Stimulated activated CD8-positive, alpha-beta memory T cell treated with anti-CD3 and anti-CD28 coated beads, Interleukin-15, amount 100 ng/mL, for 1 hour (primary cell): ENCODE results near the gene AUTS2.

Experiments
- DNase-seq: peaks from one replicate; pipeline ENCODE4 v3.0.0-alpha.2; 2020; ENCODE audit warnings: low read depth

Gene AUTS2

DNA sequence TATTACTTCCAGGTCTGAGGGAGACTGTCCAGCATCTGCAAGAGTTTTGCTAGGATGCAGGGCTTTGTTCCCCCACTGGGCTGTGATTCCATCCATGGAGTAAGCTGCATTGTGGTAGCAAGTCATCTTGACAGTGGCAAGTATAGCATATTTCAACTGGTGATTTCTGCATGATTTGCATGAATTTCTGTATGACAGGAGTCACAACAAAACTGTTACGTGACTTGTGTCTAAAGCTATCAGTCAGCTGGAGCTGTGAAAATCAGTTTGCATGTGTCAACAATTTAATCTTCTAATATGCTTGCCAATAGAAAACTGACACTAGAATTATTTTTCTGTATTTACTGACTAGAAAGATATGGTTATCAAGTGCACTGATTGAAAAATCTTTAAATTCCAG is 344.3 kb downstream of the AUTS2 start:
- no peak for DNase-seq

- DNase-seq, result no peak
These were observed 348.6 kb downstream of the AUTS2 start for GRCh38 chr7:69946901-69947300.

GRCh38 chr7:69947998-69948397 is 349.7 kb downstream of the AUTS2 start:
- DNase-seq, result no peak

DNA sequence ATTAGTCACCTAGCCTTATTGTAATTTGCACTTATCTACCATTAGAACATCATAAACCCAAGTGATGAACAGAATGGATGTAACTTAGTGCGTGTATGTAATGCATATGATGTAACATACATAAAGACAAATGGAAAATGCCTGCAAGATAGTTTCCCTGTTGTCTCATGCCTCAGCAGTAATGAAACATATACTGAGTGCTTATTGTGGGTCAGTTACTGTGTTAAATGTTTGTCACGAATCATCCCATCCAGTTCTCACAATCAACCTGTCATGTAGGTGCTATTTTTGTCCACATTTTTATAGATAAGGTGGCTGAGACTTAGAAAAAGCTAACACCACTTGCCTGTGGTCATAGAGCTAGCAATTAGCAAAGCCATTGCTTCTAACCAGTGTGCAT is 350.8 kb downstream of the AUTS2 start:
- DNase-seq, result no peak

DNA sequence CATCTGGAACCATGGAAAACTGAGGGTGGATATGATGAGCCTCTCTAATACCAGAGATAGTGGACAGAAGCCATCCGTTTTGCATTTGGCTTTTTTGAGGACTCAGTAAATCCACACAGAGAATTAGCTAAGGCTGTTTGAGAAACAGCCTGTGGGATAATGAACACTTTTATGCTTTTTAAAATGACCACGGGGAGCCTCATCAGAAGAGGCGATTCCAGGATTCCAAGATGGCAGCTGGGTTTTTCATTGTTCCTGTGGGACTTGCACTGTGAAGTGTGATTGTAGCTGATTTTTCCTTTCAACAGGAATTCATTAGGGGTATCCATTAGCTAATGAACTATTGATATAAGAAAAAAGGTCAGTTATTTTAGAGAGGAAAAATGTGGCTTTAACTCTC is 353.2 kb downstream of the AUTS2 start:
- no peak for DNase-seq

DNA sequence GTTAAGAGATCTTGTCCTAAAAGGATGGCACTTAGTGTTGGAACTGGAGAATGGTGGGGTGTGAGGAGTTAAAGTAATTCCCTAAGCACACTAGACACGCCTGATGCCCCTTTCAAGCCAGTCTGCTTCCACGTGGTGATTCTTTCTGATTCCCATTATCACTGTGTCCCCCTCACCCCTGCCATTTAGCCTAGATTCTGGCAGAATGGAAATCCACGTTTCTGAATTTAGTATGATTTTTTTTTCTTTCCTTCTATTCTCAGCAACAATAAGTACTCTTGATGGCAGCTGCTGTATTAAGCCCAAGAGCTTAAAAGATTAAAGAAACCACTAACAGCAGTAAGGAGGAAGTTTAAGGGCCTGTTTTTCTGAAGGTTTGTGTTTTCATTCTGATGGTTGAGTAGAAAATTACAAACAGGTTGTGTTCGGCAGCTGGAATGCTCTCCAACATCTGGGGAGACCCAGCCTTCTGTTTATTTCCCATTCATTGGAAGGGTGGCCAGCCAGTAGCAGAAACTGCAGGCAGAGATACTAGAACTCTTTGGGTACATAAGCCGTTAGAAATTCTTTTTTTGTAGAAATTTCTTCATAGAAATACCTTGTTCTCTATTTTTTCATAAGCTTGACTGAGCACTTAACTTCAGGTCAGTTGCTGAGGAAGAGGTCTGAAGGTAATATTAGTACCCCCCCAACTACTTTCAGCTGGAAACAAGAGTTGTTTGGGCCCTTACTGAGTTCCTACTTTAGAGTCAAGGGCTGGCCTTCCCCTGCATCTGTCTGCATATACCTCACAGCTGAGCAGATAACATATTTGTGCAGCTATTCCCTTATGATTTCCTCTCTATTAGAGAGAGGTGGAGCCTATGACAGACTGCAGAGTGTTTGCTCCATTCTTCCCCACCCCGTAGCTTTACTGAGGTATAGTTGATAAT is 355.1 kb downstream of the AUTS2 start:
- no peak for DNase-seq

DNA sequence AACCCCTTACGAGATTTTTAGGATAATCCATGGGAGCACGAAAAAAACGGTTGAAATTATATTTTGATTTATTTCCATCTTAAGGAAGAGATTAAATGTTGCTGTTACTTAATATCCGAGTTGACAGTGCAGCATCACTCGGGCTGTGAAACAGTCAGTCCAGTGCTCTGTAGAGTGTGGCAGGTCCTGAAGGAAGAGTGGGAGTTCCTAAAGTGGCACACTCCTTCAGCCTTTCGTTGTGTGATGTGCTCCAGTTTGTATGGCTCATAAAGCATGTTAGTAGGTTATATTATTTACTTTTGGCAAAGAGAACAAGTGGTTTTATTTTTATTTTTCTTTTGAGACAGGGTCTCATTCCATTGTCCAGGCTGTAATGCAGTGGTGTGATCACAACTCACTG is 358.3 kb downstream of the AUTS2 start:
- DNase-seq, result no peak

- DNase-seq, result no peak
These were observed 359.4 kb downstream of the AUTS2 start for GRCh38 chr7:69957661-69958060.

- DNase-seq, result no peak
These were observed 361.7 kb downstream of the AUTS2 start for GRCh38 chr7:69959789-69960499.

GRCh38 chr7:69961436-69961835 is 363.2 kb downstream of the AUTS2 start:
- DNase-seq, result no peak

- no peak for DNase-seq
These were observed 364.2 kb downstream of the AUTS2 start for GRCh38 chr7:69962186-69963065.

DNA sequence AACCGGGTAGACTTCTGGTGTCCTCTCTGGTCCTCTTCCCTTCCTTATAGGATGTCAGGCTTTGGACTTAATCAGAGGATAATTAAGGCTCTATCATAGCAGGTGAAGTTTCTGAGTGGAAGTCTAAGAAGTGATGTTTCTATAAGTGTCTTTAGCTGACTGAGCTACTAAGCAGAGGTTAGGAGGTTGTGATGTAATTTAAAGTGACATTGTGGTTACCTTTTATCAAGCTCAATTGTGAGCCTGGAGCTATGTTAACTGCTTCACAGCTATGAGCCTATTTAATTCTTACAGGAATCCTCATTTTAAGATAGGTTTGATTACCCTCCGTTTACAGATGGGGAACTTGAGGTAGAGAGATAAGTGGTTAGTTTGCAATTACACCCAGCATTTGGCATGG is 365.1 kb downstream of the AUTS2 start:
- no peak for DNase-seq

- DNase-seq, result no peak
These were observed 368.7 kb downstream of the AUTS2 start for GRCh38 chr7:69966766-69967591.

GRCh38 chr7:69967689-69968450 is 369.6 kb downstream of the AUTS2 start:
- no peak for DNase-seq

DNA sequence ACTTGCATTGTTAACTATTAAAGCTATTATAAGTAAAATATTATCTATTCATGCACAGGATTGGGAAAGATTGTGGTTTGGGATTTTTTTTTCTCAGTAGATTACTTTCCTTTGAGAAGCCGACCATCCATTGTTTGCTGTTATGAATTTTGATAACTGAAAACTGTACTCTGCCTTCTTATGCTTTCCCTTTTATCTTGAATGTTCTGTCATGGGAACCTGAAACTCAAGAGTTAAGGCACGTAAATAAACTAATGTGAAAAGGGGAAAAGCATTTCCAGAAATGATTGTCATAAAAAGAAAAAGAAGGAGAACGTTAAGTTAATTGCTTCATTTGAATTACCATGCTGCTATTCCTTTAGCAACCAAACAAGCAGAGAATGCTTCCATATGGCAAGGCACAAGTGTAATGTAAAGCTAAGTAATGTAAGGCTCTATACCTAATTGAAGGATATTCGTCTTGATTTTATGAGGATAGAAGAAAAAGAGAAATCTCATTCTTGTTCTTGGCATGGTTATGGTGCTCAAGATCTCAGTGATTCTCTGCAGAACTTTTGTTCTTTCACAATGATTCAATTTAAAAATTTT is 370.8 kb downstream of the AUTS2 start:
- no peak for DNase-seq

DNA sequence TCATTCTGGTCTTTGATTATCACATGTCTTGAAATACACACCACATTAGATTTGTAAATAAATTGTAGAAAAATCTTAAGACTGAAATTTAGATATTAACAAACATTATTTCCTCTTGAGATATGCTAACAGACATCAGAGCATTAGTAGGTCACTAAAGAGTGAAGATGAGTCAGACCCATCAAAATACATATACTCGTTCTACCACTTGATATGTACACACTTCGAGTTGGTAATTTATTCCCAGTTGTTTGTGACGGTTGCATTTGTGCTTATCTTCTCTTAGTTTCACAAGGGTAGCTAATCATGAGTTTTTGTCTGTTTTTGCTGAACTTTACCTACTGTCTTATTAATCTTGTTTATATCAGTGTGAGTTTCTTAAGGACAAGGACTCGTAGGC is 383.4 kb downstream of the AUTS2 start:
- DNase-seq, result no peak

GRCh38 chr7:69982197-69982596 is 383.9 kb downstream of the AUTS2 start:
- DNase-seq, result no peak

- no peak for DNase-seq
These were observed 391.3 kb downstream of the AUTS2 start for GRCh38 chr7:69989551-69989950.

DNA sequence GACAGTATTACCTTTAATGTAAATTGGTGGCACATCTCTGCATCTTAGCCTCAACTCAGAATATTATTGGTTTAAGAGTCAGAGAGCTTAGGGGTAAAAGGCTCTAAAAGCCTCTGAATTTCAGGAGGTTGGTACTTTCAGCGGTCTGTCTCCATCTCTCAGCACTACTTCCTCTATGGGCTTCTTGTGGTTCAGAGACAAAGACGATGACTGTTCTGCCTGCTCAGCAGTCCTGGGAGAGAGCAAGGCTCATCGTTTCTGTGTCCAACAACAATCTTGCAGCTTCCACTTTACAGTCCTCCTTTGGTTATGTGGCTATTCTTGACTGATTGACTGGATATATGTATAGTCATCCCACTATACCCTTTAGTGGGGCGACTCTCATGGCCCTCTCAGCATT is 394.7 kb downstream of the AUTS2 start:
- DNase-seq, result no peak

- no peak for DNase-seq
These were observed 395.9 kb downstream of the AUTS2 start for GRCh38 chr7:69994218-69994617.
